HG03575 (cell line): ENCODE measurements around the gene C3orf20.
"Not testable (repeated sequence)": the region's sequence is repeated elsewhere in the genome, so short reads cannot be mapped to it uniquely, and the experiment has no call there.

Source experiments
- ATAC-seq: cut with Tn5 transposase; IDR thresholded peaks from one replicate; pipeline ENCODE4 v1.9.1; 2021; ENCODE audit not compliant: unreplicated experiment, insufficient number of reproducible peaks, low FRiP score; ENCODE audit errors: extremely low read depth

The C3orf20 gene

GRCh38 chr3:14730703-14731382, 55.9 kb downstream of the C3orf20 start:
- no peak for ATAC-seq

GRCh38 chr3:14740983-14741382, 66.0 kb downstream of the C3orf20 start:
- no peak for ATAC-seq

GRCh38 chr3:14741510-14741909, 66.6 kb downstream of the C3orf20 start:
- no peak for ATAC-seq

GRCh38 chr3:14744556-14744955, 69.6 kb downstream of the C3orf20 start:
- no peak for ATAC-seq

GRCh38 chr3:14750650-14751049, 75.7 kb downstream of the C3orf20 start:
- no peak for ATAC-seq

GRCh38 chr3:14752979-14753378, 78.0 kb downstream of the C3orf20 start:
- not testable (repeated sequence) for ATAC-seq

GRCh38 chr3:14757153-14757700, 82.3 kb downstream of the C3orf20 start:
- no peak for ATAC-seq

GRCh38 chr3:14758297-14758696, 83.4 kb downstream of the C3orf20 start:
- ATAC-seq, result no peak

GRCh38 chr3:14758959-14759358, 84.0 kb downstream of the C3orf20 start:
- no peak for ATAC-seq

- no peak for ATAC-seq
Measured at GRCh38 chr3:14760185-14760584, 85.2 kb downstream of the C3orf20 start.

- ATAC-seq, result no peak
Measured at GRCh38 chr3:14761121-14761672, 86.3 kb downstream of the C3orf20 start.

- no peak for ATAC-seq
Measured at GRCh38 chr3:14761866-14762265, 86.9 kb downstream of the C3orf20 start.

GRCh38 chr3:14762701-14763100, 87.8 kb downstream of the C3orf20 start:
- ATAC-seq, result no peak

GRCh38 chr3:14764331-14765059, 89.6 kb downstream of the C3orf20 start:
- ATAC-seq, result no peak

GRCh38 chr3:14765060-14765400, 90.1 kb downstream of the C3orf20 start:
- ATAC-seq, result no peak

GRCh38 chr3:14765576-14766427, 90.9 kb downstream of the C3orf20 start:
- ATAC-seq, result no peak

GRCh38 chr3:14766428-14767244, 91.7 kb downstream of the C3orf20 start:
- ATAC-seq, result no peak

GRCh38 chr3:14767245-14768051, 92.5 kb downstream of the C3orf20 start:
- no peak for ATAC-seq
